SK-N-SH treated with all-trans-retinoic acid at 6 μM for 48 hours (cell line): ENCODE data around the gene BSN.

Source experiments
- ATAC-seq: fragments of 200-7000 bp; cut with Tn5 transposase; 3 replicates; pipeline ENCODE4 v1.9.1; 2020; ENCODE audit warnings: mild to moderate bottlenecking, moderate library complexity
- ARNTL ChIP-seq: fragments of 450-650 bp; formaldehyde crosslinking; IDR thresholded peaks from 2 replicates; pipeline ENCODE4 v1.5.0; 2020; ENCODE audit warnings: low read depth, mild to moderate bottlenecking, moderate library complexity, borderline replicate concordance
- BACH2 ChIP-seq: fragments of 250-450 bp; sonication (Bioruptor Pico); IDR thresholded peaks from 2 replicates; pipeline ENCODE4 v1.9.0; 2021; ENCODE audit warnings: mild to moderate bottlenecking, borderline replicate concordance
- CSDC2 ChIP-seq: fragments of 250-450 bp; sonication (Bioruptor Pico); IDR thresholded peaks from 2 replicates; pipeline ENCODE4 v1.5.0; 2020; ENCODE audit warnings: mild to moderate bottlenecking, moderate library complexity
- ESRRG ChIP-seq: fragments of 250-450 bp; sonication (Bioruptor Pico); IDR thresholded peaks from 2 replicates; pipeline ENCODE4 v1.6.1; 2021; ENCODE audit warnings: mild to moderate bottlenecking
- GLIS3 ChIP-seq: fragments of 250-450 bp; sonication (Bioruptor Pico); IDR thresholded peaks from 2 replicates; pipeline ENCODE4 v1.5.0; 2020; ENCODE audit warnings: mild to moderate bottlenecking, moderate library complexity
- OSR1 ChIP-seq: fragments of 250-450 bp; sonication (Bioruptor Pico); IDR thresholded peaks from 2 replicates; pipeline ENCODE4 v1.8.0; 2022; ENCODE audit warnings: moderate library complexity, mild to moderate bottlenecking, inconsistent platforms
- PPARA ChIP-seq: fragments of 250-450 bp; sonication (Bioruptor Pico); IDR thresholded peaks from 2 replicates; pipeline ENCODE4 v1.5.0; 2020; ENCODE audit warnings: mild to moderate bottlenecking, borderline replicate concordance
- SNAI2 ChIP-seq: fragments of 250-450 bp; sonication (Bioruptor Pico); IDR thresholded peaks from 2 replicates; pipeline ENCODE4 v1.5.0; 2020; ENCODE audit warnings: mild to moderate bottlenecking, moderate library complexity
- TCF4 ChIP-seq: fragments of 250-450 bp; sonication (Bioruptor Pico); IDR thresholded peaks from 2 replicates; pipeline ENCODE4 v1.8.0; 2021; ENCODE audit warnings: mild to moderate bottlenecking, moderate library complexity, borderline replicate concordance
- TOX ChIP-seq: fragments of 250-450 bp; sonication (Bioruptor Pico); IDR thresholded peaks from 2 replicates; pipeline ENCODE4 v1.8.0; 2021; ENCODE audit warnings: mild to moderate bottlenecking, moderate library complexity, borderline replicate concordance
- ZC3H10 ChIP-seq: fragments of 250-450 bp; sonication (Bioruptor Pico); IDR thresholded peaks from 2 replicates; pipeline ENCODE4 v1.5.1; 2021; ENCODE audit warnings: mild to moderate bottlenecking, moderate library complexity
- ZFP3 ChIP-seq: fragments of 250-450 bp; sonication (Bioruptor Pico); IDR thresholded peaks from 2 replicates; pipeline ENCODE4 v1.5.0; 2020; ENCODE audit warnings: mild to moderate bottlenecking, moderate library complexity
- ZFP30 ChIP-seq: fragments of 450-650 bp; formaldehyde crosslinking; IDR thresholded peaks from 2 replicates; pipeline ENCODE4 v1.5.0; 2022; ENCODE audit warnings: mild to moderate bottlenecking, moderate library complexity
- ZNF565 ChIP-seq: fragments of 450-650 bp; formaldehyde crosslinking; conservative IDR thresholded peaks from 2 replicates; pipeline ENCODE4 v1.5.0; 2020; ENCODE audit warnings: low read depth, mild to moderate bottlenecking, moderate library complexity
- ZNF70 ChIP-seq: fragments of 450-650 bp; formaldehyde crosslinking; IDR thresholded peaks from 2 replicates; pipeline ENCODE4 v1.5.0; 2020; ENCODE audit warnings: mild to moderate bottlenecking, moderate library complexity
- ZNF8 ChIP-seq: fragments of 450-650 bp; formaldehyde crosslinking; IDR thresholded peaks from 2 replicates; pipeline ENCODE4 v1.5.0; 2020; ENCODE audit warnings: mild to moderate bottlenecking, moderate library complexity
- TF ChIP-seq, protein P1 (sequence below): fragments of 250-450 bp; sonication (Bioruptor Pico); IDR thresholded peaks from 2 replicates; pipeline ENCODE4 v1.5.0; 2020; ENCODE audit warnings: mild to moderate bottlenecking, moderate library complexity
- TF ChIP-seq, protein P2 (sequence below): fragments of 250-450 bp; sonication (Bioruptor Pico); IDR thresholded peaks from 2 replicates; pipeline ENCODE4 v1.5.1; 2021; ENCODE audit warnings: mild to moderate bottlenecking, moderate library complexity
- TF ChIP-seq, protein P3 (sequence below): fragments of 250-450 bp; sonication (Bioruptor Pico); IDR thresholded peaks from 2 replicates; pipeline ENCODE4 v1.8.0; 2021; ENCODE audit warnings: low read depth, mild to moderate bottlenecking, moderate library complexity, borderline replicate concordance
- TF ChIP-seq, protein P4 (sequence below): fragments of 250-450 bp; sonication (Bioruptor Pico); IDR thresholded peaks from 2 replicates; pipeline ENCODE4 v1.5.1; 2020; ENCODE audit warnings: low read depth, mild to moderate bottlenecking, moderate library complexity
- TF ChIP-seq, protein P5 (sequence below): fragments of 250-450 bp; sonication (Bioruptor Pico); IDR thresholded peaks from 2 replicates; pipeline ENCODE4 v1.8.0; 2020; ENCODE audit warnings: mild to moderate bottlenecking, moderate library complexity, borderline replicate concordance

Gene BSN

DNA sequence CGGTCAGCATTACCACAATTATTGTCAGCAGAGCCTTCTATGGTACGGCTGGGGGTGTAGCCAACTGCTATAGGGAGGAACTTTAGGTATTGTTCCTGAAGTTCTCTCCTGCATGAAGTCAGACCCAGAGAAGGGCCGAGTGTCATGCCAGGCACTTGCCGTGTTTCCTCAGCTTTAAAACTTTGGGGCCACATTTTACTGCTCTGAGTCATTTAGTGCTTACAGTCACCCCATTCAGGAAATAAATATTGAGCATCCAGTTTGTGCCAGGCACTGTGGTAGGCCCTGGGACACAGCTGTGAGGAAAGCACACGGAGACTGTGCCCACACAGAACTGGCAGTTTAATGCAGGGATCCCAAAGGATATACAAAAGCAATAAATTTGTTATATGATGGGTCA is 65.4 kb downstream of the BSN start:
- no peak for ATAC-seq
- TF ChIP-seq TCF4 = no peak
- no peak for TF ChIP-seq ARNTL (CRISPR knock-in tag)
- TF ChIP-seq ZNF70 = no peak
- no peak for TF ChIP-seq ZFP3 (CRISPR knock-in tag)
- TF ChIP-seq ZNF565 (CRISPR knock-in tag) = no peak
- no peak for TF ChIP-seq ZC3H10 (CRISPR knock-in tag)
- no peak for TF ChIP-seq SNAI2 (CRISPR knock-in tag)
- TF ChIP-seq GLIS3 (CRISPR knock-in tag) = no peak
- no peak for TF ChIP-seq ZFP30 (CRISPR knock-in tag)
- no peak for TF ChIP-seq ZNF8 (CRISPR knock-in tag)
- no peak for TF ChIP-seq TOX (CRISPR knock-in tag)
- no peak for TF ChIP-seq OSR1 (CRISPR knock-in tag)
- TF ChIP-seq ESRRG (CRISPR knock-in tag) = no peak
- TF ChIP-seq, all 23 proteins: peak for 0

DNA sequence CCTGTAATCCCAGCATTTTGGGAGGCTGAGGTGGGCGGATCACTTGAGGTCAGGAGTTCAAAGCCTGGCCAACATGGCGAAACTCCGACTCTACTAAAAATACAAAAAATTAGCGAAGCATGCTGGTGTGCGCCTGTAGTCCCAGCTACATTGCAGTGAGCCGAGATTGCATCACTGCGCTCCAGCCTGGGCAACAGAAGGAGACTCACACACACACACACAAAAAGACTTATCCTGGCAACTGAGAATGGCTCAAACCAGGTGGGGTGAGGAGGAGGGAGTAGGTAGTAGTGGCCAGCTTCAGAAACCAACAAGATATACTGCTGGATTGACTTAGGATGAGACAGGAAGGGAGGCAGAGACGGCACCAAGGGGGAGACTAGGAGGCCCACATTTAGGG is 66.5 kb downstream of the BSN start:
- TF ChIP-seq, protein P1, sequence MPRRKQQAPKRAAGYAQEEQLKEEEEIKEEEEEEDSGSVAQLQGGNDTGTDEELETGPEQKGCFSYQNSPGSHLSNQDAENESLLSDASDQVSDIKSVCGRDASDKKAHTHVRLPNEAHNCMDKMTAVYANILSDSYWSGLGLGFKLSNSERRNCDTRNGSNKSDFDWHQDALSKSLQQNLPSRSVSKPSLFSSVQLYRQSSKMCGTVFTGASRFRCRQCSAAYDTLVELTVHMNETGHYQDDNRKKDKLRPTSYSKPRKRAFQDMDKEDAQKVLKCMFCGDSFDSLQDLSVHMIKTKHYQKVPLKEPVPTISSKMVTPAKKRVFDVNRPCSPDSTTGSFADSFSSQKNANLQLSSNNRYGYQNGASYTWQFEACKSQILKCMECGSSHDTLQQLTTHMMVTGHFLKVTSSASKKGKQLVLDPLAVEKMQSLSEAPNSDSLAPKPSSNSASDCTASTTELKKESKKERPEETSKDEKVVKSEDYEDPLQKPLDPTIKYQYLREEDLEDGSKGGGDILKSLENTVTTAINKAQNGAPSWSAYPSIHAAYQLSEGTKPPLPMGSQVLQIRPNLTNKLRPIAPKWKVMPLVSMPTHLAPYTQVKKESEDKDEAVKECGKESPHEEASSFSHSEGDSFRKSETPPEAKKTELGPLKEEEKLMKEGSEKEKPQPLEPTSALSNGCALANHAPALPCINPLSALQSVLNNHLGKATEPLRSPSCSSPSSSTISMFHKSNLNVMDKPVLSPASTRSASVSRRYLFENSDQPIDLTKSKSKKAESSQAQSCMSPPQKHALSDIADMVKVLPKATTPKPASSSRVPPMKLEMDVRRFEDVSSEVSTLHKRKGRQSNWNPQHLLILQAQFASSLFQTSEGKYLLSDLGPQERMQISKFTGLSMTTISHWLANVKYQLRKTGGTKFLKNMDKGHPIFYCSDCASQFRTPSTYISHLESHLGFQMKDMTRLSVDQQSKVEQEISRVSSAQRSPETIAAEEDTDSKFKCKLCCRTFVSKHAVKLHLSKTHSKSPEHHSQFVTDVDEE (CRISPR knock-in tag) = no peak
- TF ChIP-seq, protein P2, sequence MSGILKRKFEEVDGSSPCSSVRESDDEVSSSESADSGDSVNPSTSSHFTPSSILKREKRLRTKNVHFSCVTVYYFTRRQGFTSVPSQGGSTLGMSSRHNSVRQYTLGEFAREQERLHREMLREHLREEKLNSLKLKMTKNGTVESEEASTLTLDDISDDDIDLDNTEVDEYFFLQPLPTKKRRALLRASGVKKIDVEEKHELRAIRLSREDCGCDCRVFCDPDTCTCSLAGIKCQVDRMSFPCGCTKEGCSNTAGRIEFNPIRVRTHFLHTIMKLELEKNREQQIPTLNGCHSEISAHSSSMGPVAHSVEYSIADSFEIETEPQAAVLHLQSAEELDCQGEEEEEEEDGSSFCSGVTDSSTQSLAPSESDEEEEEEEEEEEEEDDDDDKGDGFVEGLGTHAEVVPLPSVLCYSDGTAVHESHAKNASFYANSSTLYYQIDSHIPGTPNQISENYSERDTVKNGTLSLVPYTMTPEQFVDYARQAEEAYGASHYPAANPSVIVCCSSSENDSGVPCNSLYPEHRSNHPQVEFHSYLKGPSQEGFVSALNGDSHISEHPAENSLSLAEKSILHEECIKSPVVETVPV (CRISPR knock-in tag) = no peak
- TF ChIP-seq PPARA (CRISPR knock-in tag) (no peak), SNAI2 (CRISPR knock-in tag) (no peak), ZFP30 (CRISPR knock-in tag) (no peak), CSDC2 (no peak), GLIS3 (CRISPR knock-in tag) (no peak)
- TF ChIP-seq, protein P3, sequence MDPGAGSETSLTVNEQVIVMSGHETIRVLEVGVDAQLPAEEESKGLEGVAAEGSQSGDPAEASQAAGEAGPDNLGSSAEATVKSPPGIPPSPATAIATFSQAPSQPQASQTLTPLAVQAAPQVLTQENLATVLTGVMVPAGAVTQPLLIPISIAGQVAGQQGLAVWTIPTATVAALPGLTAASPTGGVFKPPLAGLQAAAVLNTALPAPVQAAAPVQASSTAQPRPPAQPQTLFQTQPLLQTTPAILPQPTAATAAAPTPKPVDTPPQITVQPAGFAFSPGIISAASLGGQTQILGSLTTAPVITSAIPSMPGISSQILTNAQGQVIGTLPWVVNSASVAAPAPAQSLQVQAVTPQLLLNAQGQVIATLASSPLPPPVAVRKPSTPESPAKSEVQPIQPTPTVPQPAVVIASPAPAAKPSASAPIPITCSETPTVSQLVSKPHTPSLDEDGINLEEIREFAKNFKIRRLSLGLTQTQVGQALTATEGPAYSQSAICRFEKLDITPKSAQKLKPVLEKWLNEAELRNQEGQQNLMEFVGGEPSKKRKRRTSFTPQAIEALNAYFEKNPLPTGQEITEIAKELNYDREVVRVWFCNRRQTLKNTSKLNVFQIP = no peak
- TF ChIP-seq, protein P4, sequence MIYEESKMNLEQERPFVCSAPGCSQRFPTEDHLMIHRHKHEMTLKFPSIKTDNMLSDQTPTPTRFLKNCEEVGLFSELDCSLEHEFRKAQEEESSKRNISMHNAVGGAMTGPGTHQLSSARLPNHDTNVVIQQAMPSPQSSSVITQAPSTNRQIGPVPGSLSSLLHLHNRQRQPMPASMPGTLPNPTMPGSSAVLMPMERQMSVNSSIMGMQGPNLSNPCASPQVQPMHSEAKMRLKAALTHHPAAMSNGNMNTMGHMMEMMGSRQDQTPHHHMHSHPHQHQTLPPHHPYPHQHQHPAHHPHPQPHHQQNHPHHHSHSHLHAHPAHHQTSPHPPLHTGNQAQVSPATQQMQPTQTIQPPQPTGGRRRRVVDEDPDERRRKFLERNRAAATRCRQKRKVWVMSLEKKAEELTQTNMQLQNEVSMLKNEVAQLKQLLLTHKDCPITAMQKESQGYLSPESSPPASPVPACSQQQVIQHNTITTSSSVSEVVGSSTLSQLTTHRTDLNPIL (CRISPR knock-in tag) = no peak
- TF ChIP-seq, protein P5, sequence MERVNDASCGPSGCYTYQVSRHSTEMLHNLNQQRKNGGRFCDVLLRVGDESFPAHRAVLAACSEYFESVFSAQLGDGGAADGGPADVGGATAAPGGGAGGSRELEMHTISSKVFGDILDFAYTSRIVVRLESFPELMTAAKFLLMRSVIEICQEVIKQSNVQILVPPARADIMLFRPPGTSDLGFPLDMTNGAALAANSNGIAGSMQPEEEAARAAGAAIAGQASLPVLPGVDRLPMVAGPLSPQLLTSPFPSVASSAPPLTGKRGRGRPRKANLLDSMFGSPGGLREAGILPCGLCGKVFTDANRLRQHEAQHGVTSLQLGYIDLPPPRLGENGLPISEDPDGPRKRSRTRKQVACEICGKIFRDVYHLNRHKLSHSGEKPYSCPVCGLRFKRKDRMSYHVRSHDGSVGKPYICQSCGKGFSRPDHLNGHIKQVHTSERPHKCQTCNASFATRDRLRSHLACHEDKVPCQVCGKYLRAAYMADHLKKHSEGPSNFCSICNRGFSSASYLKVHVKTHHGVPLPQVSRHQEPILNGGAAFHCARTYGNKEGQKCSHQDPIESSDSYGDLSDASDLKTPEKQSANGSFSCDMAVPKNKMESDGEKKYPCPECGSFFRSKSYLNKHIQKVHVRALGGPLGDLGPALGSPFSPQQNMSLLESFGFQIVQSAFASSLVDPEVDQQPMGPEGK (CRISPR knock-in tag) = no peak
- no peak for ATAC-seq

DNA sequence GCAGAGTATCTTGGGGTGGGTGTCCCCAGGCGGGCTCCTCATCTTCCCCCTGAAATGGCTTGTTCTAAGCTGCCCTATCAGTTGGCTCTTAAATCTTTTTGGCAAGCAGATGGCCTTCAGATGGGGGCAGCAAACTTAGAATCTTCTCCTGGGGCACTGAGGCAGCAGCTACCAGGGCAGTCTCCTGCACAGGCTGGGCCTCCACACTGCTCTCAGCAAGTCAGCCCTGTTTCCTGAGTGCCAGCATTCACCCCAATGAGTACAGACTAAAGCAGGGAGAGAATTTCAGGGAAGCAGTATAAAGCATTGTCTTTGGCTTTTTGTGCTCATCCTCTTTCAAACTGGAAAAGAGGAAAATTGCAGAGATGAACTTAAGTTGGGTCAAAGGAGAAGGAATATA is 68.8 kb downstream of the BSN start:
- TF ChIP-seq, protein P5 (CRISPR knock-in tag) = no peak
- TF ChIP-seq, protein P1 (CRISPR knock-in tag) = no peak
- TF ChIP-seq, protein P3 = no peak
- no peak for TF ChIP-seq ZFP30 (CRISPR knock-in tag)
- TF ChIP-seq ZNF565 (CRISPR knock-in tag) = no peak
- no peak for TF ChIP-seq ARNTL (CRISPR knock-in tag)
- no peak for TF ChIP-seq BACH2 (CRISPR knock-in tag)
- TF ChIP-seq, all 23 proteins: peak for 0
- no peak for ATAC-seq
